HG03521 (cell line): Measurements from ENCODE around the gene KCNQ1OT1.

Experiments
- ATAC-seq: cut with Tn5 transposase; IDR thresholded peaks from one replicate; pipeline ENCODE4 v1.9.1; 2021; ENCODE audit warnings: mild to moderate bottlenecking, moderate library complexity; ENCODE audit not compliant: unreplicated experiment

Gene KCNQ1OT1

DNA sequence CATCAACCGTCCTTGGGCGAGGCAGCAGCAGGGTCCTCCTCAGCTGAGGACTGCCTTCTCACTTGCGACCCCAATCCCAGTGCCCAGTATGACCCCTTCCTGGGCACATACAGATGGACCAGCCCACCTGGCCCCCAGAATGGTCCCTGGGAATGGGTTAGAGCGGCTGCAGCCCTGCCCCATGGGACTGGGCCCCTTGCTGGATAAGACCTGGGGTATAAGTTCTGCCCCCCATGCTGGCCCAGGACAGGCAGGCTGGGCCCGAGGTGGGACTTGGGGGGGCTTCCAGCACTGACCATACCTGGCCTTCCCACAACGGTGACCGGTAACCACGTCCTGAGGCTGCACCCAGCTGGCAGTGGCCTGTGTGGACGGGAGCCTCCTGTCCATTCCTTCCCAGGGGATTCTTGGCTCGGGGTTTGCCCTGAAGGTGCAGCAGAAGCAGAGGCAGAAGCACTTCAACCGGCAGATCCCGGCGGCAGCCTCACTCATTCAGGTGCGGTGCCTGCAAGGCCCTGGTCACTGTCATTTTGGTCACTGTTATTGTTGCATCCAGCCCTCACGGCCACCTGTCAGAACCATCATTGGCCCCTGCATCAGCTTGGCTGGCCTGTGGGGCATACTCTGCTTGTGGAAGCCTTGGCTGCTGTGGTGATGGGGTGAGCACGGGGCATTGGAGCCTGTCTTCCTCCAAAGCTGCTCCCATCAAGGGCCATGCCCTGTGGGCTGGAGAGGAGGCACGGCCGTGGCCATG, 114.8 kb downstream of the KCNQ1OT1 start:
- no peak for ATAC-seq

- no peak for ATAC-seq
Observed at GRCh38 chr11:2584434-2584811, 115.4 kb downstream of the KCNQ1OT1 start.

- ATAC-seq = no peak
Observed at GRCh38 chr11:2583605-2583958, 116.2 kb downstream of the KCNQ1OT1 start.

- no peak for ATAC-seq
Observed at GRCh38 chr11:2582946-2583604, 116.7 kb downstream of the KCNQ1OT1 start.

- no peak for ATAC-seq
Observed at GRCh38 chr11:2582351-2582945, 117.3 kb downstream of the KCNQ1OT1 start.

DNA sequence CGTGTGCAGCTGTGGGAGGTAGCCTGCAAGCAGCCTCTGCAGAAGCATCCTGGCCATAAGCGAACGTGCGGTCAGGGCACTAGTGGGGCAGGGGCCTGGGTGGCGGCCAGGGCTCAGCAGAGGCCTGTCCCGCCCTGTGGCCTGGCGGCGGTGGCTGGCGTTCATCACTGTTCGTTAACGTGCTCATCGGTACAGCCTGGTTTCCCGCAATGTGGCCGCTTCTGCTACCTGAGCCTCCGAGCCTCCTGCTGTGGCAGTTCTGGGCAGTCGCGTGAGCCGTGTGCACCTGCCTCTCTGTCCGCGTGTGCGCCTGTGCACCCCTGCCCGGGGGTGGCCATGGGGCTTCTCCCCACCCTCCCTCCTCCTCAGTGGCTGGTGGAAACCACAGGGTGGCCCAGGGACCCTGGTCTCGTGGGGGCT, 117.9 kb downstream of the KCNQ1OT1 start:
- ATAC-seq = no peak

DNA sequence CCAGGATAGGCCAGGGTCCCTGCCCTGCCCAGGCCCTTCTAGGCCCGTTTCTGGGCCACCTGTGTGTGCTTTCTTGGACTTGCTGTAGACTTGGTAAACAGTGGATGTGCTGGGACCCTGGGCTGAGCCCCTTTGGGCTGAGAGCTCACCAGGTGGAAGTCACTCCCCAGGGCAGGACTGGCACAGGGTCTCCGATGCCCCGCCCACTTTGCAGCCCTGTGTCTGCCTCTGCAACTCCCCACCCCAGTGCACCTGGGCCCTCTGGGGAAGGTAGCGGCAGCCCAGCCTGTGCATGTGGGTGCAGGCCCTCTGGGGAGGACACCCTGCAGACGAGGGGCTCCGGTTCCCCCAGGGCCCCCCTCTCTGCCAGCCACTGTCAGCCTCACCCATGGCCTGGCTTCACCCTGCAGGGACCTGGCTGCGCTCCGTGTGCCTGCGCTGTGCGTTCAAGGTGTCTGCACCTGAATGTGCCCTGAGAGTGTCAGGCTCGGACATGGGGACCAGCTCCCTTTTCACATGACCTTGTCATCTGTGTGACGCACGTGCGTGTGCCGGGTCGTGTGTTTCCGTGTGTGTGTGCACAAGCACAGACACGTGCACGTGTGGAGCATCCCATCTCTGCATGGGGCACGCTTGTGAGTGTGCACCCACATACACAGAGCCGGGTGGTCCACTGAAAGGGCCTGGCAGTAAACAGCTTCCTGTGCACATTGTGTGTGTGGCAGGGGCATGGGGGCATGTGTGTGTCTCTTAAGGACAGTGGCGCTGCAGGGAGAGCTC, 118.5 kb downstream of the KCNQ1OT1 start:
- ATAC-seq = no peak

GRCh38 chr11:2580571-2581001, 119.2 kb downstream of the KCNQ1OT1 start:
- no peak for ATAC-seq

GRCh38 chr11:2580061-2580421, 119.8 kb downstream of the KCNQ1OT1 start:
- ATAC-seq = no peak

DNA sequence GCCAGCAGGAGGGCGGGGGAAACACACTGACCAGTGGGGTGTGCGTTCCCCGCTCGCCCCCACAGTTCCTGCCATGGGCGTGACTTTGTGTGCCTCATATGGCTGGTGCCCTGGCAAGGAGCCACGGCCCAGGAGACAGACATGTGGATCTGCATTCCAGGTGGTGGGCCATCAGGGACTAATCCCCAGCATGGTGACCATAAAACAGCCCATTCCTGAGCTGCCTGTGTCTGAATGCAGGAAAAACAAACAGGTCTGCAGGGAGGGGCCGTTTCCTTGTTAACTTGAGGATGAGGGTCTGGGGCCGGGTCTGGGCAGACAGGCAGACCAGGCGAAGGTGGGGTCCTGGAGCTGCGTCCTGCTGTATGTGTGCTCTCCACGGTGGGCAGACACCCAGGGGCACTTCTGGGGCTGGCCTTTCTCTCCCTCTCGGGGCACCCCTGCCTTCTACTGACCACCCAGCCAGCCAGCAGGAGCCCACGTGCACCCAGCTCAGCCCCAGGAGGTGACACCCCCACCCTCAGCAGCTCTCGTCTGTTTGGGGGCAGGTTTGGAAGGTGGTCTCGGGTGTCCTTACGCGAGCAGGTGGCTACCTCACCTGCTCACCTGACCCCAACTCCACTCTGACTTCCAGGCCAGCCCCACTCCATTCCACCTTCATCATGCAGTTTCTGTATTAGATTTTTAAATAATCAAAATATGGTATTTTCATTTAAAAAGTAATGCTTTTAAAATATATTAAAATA, 120.3 kb downstream of the KCNQ1OT1 start:
- ATAC-seq = no peak

GRCh38 chr11:2578929-2579270, 120.9 kb downstream of the KCNQ1OT1 start:
- no peak for ATAC-seq

GRCh38 chr11:2577991-2578928, 121.5 kb downstream of the KCNQ1OT1 start:
- no peak for ATAC-seq

DNA sequence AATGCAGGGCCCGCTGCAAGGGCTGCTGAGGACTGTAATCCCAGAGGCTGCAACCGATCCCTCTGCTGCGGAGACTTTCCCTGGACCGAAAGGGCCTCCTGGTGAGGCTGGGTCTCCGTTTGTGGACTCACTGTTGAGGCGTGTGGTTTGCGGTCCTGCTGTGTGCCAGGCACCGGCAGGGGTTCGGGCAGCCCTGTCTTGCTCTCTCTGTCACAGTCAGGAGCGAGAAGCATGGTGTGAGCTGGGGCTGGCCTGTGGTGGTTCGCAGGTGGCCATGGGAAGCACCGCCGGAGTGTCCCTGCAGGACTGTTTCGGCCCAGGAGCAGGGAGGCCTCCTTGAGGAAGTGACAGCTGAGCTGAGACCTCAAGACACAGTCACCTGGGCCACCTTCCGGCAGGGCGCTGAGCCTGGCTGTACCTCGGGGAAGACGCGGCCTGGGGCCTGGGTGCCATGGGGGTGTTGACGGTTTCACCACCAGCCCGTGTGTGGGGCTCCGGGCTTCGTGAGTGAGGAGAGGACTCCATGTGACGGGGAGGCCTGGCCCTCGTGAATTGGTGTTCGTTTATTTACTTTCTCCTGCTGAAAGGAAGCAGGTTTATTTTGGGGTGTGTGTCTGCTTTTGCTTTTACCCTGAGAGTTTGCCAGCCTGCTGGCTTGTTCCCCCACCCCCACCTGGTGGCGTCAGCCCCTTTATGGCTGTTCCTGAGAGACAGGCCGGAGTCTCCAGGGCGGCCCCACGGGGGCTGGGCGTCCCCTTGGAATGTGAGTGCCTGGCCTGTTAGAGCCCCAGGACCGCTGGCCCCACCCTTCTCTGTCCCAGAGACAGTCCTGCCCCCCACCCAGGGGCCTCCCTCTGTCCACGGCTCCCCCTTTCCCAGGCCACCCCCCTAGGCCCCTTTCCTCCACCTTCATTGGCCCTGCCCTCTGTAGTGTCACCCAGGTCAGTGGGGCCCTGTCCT, 122.5 kb downstream of the KCNQ1OT1 start:
- no peak for ATAC-seq

DNA sequence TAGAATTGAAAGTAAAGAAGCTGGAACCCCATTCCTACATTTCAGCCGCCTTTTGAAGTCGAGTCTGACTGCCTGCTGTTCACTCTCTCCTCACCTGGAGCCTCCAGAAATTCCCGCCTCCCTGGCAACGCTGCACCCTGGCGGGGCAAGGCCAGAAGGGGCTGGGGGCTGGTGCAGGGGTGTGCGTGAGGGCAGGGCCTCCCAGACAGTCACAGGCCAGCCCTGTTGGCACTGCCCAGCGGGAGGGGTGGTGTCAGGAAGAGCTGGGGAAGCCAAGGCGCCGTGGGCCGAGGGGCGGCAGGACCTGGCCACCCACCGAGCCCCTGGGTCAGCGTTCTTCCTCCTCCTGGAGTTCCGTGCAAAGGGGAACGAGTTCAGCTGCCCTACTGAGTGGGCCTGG, 123.2 kb downstream of the KCNQ1OT1 start:
- ATAC-seq = no peak

- ATAC-seq = no peak
Observed at GRCh38 chr11:2576111-2576510, 123.7 kb downstream of the KCNQ1OT1 start.

GRCh38 chr11:2575591-2576051, 124.2 kb downstream of the KCNQ1OT1 start:
- ATAC-seq = no peak

- no peak for ATAC-seq
Observed at GRCh38 chr11:2574553-2575535, 125.0 kb downstream of the KCNQ1OT1 start.
